GM19239 (cell line): ENCODE data around the gene SEMA5A.

Experiments used
- DNase-seq: peaks from one replicate; pipeline ENCODE4 v3.0.0; 2011; ENCODE audit warnings: low spot score; ENCODE audit not compliant: insufficient read length
- FAIRE-seq: peaks from 2 replicates; lab custom pipeline; 2011; peaks lifted over from hg19 to GRCh38; lab: Jason Lieb, UNC

The SEMA5A gene

DNA sequence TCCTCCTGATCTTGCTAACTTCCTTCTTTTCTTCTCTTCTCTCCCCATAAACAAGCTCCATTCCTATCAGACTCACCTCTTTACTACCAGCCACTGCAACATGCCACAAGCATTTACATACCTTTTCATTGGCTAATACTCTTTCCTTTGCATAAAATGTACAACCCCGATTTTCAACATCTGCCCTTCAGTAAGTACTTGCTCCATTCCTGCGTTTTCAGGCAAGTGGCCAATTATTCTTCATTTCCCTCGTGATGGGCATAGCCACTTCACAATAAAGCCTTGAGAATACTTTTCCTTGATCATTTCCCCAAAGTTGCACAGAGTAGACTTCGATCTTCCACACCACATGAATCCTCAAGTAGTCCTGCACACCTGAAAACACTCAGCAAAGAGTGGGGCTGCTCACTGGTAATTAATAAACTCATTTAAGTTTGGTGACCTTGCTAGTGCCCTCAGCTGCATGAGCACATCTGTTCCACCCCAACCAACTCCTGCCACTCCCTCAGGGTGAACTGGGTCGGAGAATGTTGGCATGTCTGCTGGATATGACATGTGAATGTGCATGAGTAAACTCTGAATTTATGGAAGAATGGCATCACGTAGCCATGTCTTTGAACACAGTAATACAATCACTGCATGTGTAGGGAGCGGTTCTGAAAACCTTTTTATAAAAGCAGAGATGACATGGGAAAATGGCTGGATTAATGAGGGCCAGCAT, 535.8 kb downstream of the SEMA5A start:
- no peak for DNase-seq
- FAIRE-seq: no peak

DNA sequence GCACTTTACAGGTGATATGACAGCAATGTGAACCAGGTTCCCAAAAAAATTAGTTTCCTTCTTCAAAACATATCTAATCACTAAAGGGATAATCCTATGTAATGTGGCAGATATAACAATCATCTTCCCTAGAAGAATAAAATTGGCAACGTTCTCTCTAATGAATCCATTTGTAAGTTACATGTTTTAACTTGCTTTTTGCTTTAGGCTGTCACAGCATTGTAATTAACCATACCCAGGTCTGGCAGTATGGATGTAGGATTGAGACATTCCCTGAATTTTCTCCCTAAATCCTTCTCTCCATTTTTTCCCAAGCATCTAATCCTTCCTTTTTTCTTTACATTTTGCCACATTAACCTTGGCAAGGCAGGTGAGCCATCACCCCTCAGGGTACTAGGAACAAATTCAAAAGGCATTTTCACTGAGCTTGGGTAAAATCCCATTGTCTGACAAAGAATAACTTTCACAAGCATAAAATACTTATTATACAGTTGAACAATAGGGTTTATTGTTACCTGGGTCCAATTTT, 548.3 kb downstream of the SEMA5A start:
- FAIRE-seq: no peak
- DNase-seq: no peak

DNA sequence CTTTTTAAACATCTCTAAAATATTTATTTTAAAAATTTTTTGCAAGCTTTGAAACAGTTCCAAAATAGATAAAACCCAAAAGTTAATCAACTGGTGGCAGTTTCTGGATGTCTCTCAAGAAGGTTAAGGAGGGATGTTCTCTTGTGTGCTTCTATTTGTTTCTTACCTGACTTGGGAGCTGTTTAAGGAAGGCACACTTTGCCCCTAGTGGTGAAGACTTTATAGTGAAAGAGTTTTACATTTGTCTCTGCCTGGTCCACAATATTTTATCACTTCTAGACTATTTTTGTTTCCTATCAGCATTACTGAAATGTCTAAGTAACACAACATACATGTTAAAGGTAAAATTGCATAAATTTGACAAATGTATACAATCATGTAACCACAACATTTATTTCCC, 552.8 kb downstream of the SEMA5A start:
- no peak for FAIRE-seq
- DNase-seq: no peak
